Dedifferentiated amniotic fluid mesenchymal stem cell (primary cell): ENCODE results near the gene PARL.

ENCODE experiments used
- DNase-seq: peaks from one replicate; pipeline ENCODE4 v3.0.0-alpha.2; 2016; ENCODE audit errors: extremely low spot score

Gene PARL

DNA sequence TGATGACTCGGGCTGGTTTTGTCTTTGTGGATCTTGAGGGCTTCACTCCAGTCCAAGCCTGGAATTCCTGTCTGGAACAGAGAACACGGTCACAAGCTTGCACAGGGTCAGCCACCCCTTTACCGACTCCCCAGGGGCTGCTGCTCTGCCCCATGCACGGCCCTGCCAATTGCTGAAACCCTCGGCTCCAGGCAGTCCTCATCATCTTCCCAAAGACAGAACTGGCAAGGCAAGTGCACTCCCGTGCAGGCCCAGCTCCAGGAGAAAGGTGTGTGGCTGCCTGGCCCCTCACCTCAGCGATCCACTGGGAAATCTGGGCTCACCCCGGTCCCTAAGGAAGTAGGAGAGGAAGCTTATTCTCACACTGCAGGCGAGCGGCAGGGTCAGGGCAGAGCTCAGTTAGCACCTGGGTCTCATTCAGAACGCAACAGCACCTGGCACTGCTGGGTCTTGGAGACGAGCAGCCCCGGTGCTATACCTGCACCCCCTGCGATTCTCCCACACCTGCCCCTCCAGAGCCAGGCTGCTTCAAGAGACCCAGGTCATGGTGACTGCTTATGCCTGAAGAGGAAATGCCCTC, 66.5 kb downstream of the PARL start:
- DNase-seq, result no peak

DNA sequence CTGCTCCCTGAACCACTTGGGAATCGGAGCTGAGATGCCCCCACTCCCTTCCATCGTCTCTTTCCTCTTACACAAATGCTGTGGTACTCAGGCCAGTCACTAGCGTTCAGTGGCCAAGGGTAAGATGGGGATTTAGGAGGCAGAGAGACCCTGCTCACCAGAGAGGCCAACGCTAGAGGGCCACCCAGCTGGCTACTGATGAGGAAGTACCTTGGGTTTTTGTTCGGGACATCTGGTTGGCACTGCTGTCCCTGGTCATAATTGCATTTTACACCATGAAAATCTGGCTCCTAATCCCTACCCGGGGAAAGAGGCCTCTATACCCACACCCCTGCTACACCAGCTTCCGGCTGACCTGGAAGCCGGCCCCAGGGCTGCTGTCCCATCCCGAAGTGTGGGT, 67.0 kb downstream of the PARL start:
- DNase-seq, result no peak

DNA sequence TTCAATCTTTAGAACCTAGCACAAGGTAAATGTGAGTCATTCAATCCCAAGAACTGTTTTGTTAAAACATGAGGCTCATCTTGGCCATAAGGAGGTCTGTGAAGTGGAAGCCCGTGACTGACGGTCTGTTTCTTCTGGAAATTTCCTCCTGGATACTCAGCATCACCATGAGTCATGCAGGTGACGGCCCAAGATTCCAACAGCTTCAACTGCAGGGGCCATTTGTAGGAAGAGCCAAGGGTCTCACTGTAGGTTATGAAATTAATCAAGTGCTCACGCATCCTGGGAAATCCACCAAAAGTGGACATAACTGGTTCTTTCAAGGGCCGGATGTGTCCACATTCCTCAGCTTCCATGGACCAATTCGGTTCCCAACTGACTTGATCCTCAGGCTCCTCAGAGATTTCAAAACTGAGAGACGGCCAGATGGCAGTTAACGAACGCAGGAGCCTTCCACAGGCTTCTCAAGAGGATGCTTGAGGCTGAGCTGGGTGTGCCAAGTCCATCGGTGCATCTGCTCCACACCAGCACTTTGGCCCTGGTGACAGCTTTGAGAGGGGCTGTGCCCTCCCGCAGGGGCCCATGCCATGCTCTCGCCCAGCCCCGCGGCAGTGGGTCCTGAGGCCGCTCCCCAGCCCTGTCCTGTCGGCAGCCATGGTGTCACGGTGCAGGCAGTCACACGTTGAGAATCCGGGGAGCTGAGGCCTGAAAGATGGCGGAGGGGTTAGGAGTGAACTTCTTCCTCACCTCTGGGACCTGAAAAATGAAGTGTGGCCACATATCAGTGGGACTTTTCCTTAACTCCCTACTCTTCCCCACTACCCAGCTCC, 67.8 kb downstream of the PARL start:
- DNase-seq, result no peak

- no peak for DNase-seq
These were observed 68.7 kb downstream of the PARL start for GRCh38 chr3:183815951-183816475.

DNA sequence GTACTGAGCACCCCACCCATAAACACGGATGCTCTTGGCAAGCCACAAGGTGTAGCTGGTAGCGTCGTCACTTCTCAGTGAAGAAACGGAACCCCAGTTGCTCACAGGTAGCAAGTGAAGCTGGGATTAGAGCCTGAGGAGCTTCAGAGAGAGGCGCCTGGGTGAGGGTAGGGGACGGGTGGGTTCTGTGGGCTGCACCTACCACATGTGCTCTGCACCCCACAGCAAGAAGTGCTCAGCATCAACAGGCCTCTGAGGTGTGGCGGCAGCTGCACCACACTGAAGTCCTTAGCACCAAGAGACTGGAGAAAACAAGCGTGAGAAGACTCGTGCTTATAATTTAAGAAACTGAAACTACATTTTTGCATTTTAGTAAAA, 69.1 kb downstream of the PARL start:
- DNase-seq, result no peak

DNA sequence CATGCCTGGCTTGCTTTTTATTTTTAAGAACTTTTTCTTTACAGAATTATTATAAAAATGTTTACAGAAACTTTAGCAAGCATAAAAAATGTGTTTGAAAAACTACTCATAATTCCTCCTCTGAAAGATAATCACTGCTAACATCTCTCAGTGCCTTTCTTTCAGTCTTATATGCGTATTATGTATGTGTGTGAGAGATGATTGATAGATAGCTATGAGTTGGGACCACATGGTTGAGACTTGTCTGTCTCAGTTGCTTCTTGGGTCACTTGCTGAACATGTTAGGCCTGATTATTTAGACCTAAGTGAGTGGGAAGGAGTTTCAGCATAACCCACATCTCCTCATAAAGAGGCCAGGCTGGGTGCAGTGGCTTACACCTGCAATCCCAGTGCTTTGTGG, 70.4 kb downstream of the PARL start:
- DNase-seq, result no peak

DNA sequence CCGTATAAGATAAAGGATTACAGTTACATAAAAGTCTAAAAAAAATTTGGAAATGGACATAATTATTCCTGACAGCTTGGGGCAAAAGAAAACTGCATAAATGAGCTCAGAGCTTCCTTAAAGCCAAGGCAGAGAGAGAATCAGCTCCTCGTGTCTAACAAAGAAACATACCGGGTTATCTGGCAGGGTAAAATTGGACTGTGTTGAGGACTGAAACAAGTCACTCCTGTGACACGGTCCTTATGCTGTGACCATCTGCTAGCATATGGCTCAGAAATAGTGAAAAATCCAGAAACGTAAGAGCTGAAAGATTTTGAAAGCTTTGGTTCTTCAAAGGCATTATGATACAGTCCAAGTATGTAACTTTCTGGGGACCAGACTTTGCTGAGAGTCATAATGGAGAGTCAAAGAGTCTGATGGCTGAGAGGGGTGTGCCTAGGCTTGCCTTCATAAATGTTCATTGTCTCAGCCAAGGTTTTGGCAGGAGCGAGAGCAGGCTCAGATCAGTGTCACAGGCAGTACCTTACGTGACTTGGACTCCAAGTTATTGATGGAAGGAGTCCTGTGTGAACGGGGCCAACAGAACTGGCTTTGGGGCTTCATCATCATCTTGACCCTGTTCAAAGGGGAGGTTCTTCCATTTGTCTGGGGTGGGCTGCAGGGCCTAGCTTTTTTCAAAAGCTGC, 71.8 kb downstream of the PARL start:
- DNase-seq, result no peak

GRCh38 chr3:183811638-183812037, 73.0 kb downstream of the PARL start:
- no peak for DNase-seq

DNA sequence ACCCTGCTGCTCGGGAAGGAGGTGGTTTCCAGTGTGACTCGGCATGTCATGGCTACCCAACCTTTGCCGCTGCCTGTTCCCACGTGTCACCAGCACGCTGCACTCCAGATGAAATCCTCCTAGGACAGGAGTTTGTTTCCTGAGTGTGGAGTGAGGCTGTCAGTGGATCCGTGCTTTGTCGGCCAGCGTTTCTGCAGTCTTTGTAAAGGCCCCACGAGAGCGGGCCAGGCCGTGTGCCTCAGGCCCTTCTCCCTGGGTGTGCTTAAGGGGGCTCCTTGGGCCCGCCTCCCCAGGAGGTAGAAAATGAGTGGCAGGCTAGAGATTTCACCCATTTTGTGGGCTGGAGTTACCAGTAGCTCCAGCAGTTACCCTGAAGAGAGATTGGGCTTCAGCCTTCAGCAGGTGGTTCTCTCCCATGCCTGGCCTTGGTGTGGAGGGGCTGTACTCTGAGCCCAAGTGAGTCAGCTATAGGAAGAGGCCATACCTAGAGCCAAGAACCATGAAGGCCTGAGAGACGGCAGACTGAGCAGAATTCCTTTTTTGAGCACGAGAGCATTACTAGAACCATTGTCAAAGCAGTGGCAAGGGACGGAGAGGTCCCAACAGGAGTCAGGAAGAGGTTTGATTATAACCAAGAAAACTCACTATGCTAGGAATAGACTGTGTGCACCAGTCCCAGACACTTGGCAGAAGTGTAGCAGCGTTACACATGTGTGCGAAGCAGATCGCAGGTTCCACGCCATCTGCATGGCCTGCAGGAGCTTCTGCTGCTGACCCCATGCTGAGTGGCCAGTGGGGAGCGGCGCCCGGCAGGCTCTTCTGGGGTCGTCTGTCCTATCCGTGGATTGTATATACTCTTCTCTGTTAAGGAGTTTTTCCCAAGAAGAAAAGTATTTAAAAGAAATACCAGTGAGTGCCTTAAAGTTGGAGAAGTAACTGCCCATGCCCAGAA, 73.8 kb downstream of the PARL start:
- DNase-seq, result no peak

- no peak for DNase-seq
These were observed 75.4 kb downstream of the PARL start for GRCh38 chr3:183809270-183809669.

GRCh38 chr3:183808355-183808754, 76.3 kb downstream of the PARL start:
- DNase-seq, result no peak

DNA sequence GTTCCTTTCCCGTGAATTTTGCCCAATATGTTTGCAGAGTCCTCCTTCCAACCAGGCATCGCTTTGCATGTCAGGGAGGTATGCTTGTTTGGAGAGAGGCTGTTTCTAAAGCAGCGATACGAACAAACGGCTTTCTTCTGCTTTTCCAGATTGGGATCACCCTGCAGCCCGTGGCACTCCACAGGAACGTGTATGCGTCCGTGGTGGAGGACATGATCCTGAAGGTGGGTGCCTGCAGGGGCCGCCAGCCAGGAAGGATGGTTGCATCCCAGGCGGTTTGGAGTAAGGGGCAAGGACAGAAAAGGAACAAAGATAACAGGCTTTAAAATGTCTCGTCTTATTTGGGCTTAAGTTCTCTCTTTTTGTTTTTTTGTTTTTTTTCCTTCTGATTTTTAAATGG, 76.8 kb downstream of the PARL start:
- DNase-seq, result no peak

DNA sequence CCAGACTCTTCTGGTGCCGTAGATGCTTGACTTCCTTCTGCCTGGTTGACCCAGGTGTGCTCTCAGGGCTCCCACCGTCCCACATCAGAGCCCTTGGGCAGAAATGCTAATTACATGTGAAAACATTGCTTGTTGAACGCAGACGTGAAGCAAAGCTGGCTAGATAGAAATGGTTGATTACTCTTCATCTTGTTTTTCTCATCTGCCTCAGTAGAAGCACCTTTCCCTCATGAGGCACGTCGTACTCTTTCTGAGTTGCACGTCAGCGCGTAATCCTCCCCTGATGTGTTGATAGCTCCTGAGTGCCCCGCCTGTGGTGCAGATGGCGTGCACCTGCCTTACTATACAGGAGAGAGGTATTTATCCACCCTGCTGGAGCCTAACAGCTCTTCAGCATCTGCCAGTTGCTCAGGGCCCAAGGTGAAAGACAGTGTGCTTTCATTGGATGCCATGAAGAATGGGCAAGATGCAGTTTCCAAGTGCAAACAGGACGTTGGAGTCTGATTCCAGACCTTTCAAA, 77.4 kb downstream of the PARL start:
- DNase-seq, result no peak

DNA sequence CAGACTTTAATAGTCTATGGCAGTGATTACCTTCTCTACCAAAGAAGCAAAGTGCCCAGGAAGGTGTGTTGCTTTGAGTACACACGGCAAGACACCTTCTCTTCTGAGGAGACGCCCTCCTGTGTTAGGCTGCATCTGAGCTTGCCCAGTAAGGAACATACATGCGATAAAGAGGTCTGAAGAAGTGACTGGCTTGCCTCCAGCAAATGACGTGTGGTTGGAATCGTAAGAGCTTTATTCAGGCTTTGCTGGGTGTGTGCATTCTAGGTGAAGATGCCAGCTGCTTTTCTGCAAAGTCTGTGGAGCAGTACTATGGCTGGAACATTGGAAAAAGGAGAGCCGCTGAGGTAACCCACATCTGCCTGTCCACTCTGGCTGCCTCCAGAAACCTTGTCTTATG, 81.7 kb downstream of the PARL start:
- DNase-seq, result no peak

GRCh38 chr3:183801601-183802000, 83.1 kb downstream of the PARL start:
- no peak for DNase-seq

- no peak for DNase-seq
These were observed 84.3 kb downstream of the PARL start for GRCh38 chr3:183800243-183800863.

GRCh38 chr3:183799461-183799860, 85.2 kb downstream of the PARL start:
- DNase-seq, result no peak

GRCh38 chr3:183797996-183798395, 86.7 kb downstream of the PARL start:
- no peak for DNase-seq

GRCh38 chr3:183796372-183796771, 88.3 kb downstream of the PARL start:
- peak; percentile 5 for DNase-seq

DNA sequence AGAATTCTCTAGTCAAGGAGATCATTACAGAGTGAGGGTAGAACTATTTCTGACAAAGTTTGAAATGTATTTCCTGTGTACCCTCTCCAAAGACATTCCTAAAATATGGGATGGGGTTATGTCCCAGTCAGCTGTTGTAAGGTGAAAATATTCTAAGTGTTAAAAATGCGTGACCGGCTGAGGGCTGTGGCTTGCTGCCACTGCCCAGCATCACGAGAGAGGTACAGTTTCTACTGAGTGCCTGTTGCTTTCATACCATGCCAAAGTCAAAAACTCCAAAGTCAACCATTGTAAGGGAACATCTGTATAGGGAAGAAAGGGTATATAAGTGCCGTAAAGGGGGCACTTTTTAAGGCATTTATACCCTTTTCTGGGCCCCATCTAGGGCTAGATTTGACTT, 90.2 kb downstream of the PARL start:
- DNase-seq, result no peak

GRCh38 chr3:183792976-183793375, 91.7 kb downstream of the PARL start:
- no peak for DNase-seq
